Keratinocyte (primary cell): Measurements from ENCODE around the gene PLPP3. TPM values are rescaled to one million over a fixed set of nuclear protein-coding genes. Genes with fewer than 3 reads are reported as not detected.

Experiments
- DNase-seq: peaks from one replicate; pipeline ENCODE4 v3.0.0-alpha.2; 2011; ENCODE audit warnings: low read depth, missing footprints, low spot score
- FAIRE-seq: peaks from 2 replicates; lab custom pipeline; 2011; peaks lifted over from hg19 to GRCh38; lab: Jason Lieb, UNC
- H2AFZ ChIP-seq: 2 replicates; pipeline ENCODE4 v1.6.0; 2012; ENCODE audit warnings: low read length, control low read depth, inconsistent platforms; ENCODE audit not compliant: control insufficient read depth
- H3K27ac ChIP-seq: 2 replicates; pipeline ENCODE4 v1.5.1; 2011; ENCODE audit warnings: low read length; ENCODE audit not compliant: control insufficient read depth, insufficient read depth
- H3K27me3 ChIP-seq: 3 replicates; pipeline ENCODE4 v1.6.0; 2011; ENCODE audit warnings: low read length; ENCODE audit not compliant: control insufficient read depth, insufficient read depth; ENCODE audit errors: extremely low read depth
- H3K36me3 ChIP-seq, 2 experiments: 2 replicates in 1 of 2; 3 replicates in 1 of 2; pipeline ENCODE4 v1.5.1; 2011; ENCODE audit warnings: low read length in 2 of 2, mild to moderate bottlenecking in 1 of 2; ENCODE audit not compliant: control insufficient read depth in 2 of 2, insufficient read depth in 2 of 2; ENCODE audit errors: extremely low read depth in 1 of 2
- H3K4me1 ChIP-seq: 3 replicates; pipeline ENCODE4 v1.5.1; 2011; ENCODE audit warnings: low read length; ENCODE audit not compliant: control insufficient read depth, insufficient read depth; ENCODE audit errors: extremely low read depth
- H3K4me2 ChIP-seq: 3 replicates; pipeline ENCODE4 v1.6.0; 2011; ENCODE audit warnings: low read depth, low read length; ENCODE audit not compliant: control insufficient read depth, insufficient read depth; ENCODE audit errors: extremely low read depth
- H3K4me3 ChIP-seq, 3 experiments: fragments of 200-600 bp in 1 of 3; sonication (generic) in 1 of 3; 2 replicates in 2 of 3; 3 replicates in 1 of 3; pipeline ENCODE4 v1.5.1; 2011 to 2016; ENCODE audit warnings: low read length in 3 of 3, mild to moderate bottlenecking in 3 of 3, control low read depth in 2 of 3, inconsistent platforms in 1 of 3, low read depth in 1 of 3, mixed read lengths in 1 of 3, mixed run types in 1 of 3, moderate library complexity in 1 of 3; ENCODE audit not compliant: control insufficient read depth in 2 of 3, insufficient read depth in 2 of 3; ENCODE audit errors: extremely low read depth in 1 of 3
- H3K79me2 ChIP-seq: 2 replicates; pipeline ENCODE4 v1.6.0; 2012; ENCODE audit warnings: low read length; ENCODE audit not compliant: control insufficient read depth, insufficient read depth
- H3K9ac ChIP-seq: 3 replicates; pipeline ENCODE4 v1.6.0; 2011; ENCODE audit warnings: low read length; ENCODE audit not compliant: control insufficient read depth, insufficient read depth; ENCODE audit errors: extremely low read depth
- H3K9me1 ChIP-seq: 3 replicates; pipeline ENCODE4 v1.6.0; 2011; ENCODE audit warnings: low read length; ENCODE audit not compliant: control insufficient read depth, insufficient read depth; ENCODE audit errors: extremely low read depth
- H3K9me3 ChIP-seq: 2 replicates; pipeline ENCODE4 v1.5.1; 2012; ENCODE audit warnings: low read depth, low read length; ENCODE audit not compliant: control insufficient read depth
- H4K20me1 ChIP-seq: 3 replicates; pipeline ENCODE4 v1.6.0; 2011; ENCODE audit warnings: low read length; ENCODE audit not compliant: control insufficient read depth, insufficient read depth; ENCODE audit errors: extremely low read depth
- CTCF ChIP-seq, 3 experiments: IDR thresholded peaks in 1 of 3; conservative IDR thresholded peaks in 1 of 3; optimal IDR thresholded peaks in 1 of 3; 2 replicates in 2 of 3; 3 replicates in 1 of 3; pipeline versions ENCODE3 to v1.5.1; 2011; ENCODE audit warnings: low read length in 3 of 3, mild to moderate bottlenecking in 3 of 3, moderate library complexity in 2 of 3, control low read depth in 1 of 3, inconsistent platforms in 1 of 3; ENCODE audit not compliant: insufficient read depth in 2 of 3; ENCODE audit errors: extremely low read depth in 1 of 3
- EZH2 ChIP-seq: IDR thresholded peaks from one replicate; pipeline ENCODE4 v1.6.1; 2012; ENCODE audit warnings: inconsistent platforms, mild to moderate bottlenecking, low read length, moderate library complexity
- dilution Hi-C: fragments of 300-500 bp; cut with MboI; formaldehyde crosslinking; loops from one replicate; pipeline ENCODE4 v1.7.0; 2020; ENCODE audit warnings: low sequenced_read_pairs; ENCODE audit not compliant: extremely low pct_ligation_motif_present
- polyA plus RNA-seq, 5 experiments: library from polyadenylated mRNA; depleted of rRNA in 3 of 5; stranded (reverse) in 3 of 5; stranded (forward) in 1 of 5; unstranded in 1 of 5; fragments of >200 nt; gene quantifications; 1 replicate in 1 of 5; 2 replicates in 3 of 5; 3 replicates in 1 of 5; pipeline versions ENCODE4 v1.2.1 to v1.2.3, GENCODE V29; 2011 to 2012; ENCODE audit warnings: missing spikeins in 2 of 5, low read depth in 1 of 5, low replicate concordance in 1 of 5

Gene PLPP3
- polyA plus RNA-seq, 1 donor (not counting 4 experiments of a cell fraction or from before 2014, with no cell fraction given) = 4.0 TPM

- dilution Hi-C loops = no loop called here
- DNase-seq (no peak), FAIRE-seq (no peak)
Measured at GRCh38 chr1:56496158-56496557, 83.2 kb downstream of the PLPP3 start.

GRCh38 chr1:56495538-56495937 is 83.8 kb downstream of the PLPP3 start:
- H4K20me1 ChIP-seq = no peaks in the 10 kb centered on the region

More at GRCh38 chr1:56496158-56496557, 83.2 kb downstream of the PLPP3 start:
- H3K27me3 ChIP-seq = no peaks in the 10 kb centered on the region
- H3K9me3 ChIP-seq = no peaks in the 10 kb centered on the region
- no peak overlapping the region for H3K4me3 ChIP-seq
- no peak overlapping the region for H3K9ac ChIP-seq
- H2AFZ ChIP-seq = no peak overlapping the region
- H3K36me3 ChIP-seq = no peaks in the 10 kb centered on the region
- TF ChIP-seq EZH2 = no peak
- no peak for TF ChIP-seq CTCF (optimal IDR thresholded peaks at IDR 0.05 in 1 of 3, IDR thresholded peaks at IDR 0.05 in 1 of 3, conservative IDR thresholded peaks at IDR 0.05 in 1 of 3; ENCODE audit: extremely low read depth in 1 of 3, insufficient read depth in 2 of 3, low read length in 3 of 3)
- no peaks in the 10 kb centered on the region for H4K20me1 ChIP-seq
- H3K27ac ChIP-seq = no peak overlapping the region
- no peaks in the 10 kb centered on the region for H3K9me1 ChIP-seq
- H3K79me2 ChIP-seq = no peaks in the 10 kb centered on the region
- no peaks in the 10 kb centered on the region for H3K4me1 ChIP-seq
- no peak overlapping the region for H3K4me2 ChIP-seq

More at GRCh38 chr1:56495538-56495937, 83.8 kb downstream of the PLPP3 start:
- no peak for FAIRE-seq
- TF ChIP-seq EZH2 (no peak), CTCF (optimal IDR thresholded peaks at IDR 0.05 in 1 of 3, IDR thresholded peaks at IDR 0.05 in 1 of 3, conservative IDR thresholded peaks at IDR 0.05 in 1 of 3; ENCODE audit: extremely low read depth in 1 of 3, insufficient read depth in 2 of 3, low read length in 3 of 3) (no peak)
- H3K36me3 ChIP-seq = no peaks in the 10 kb centered on the region
- H3K4me1 ChIP-seq = no peaks in the 10 kb centered on the region
- no peaks in the 10 kb centered on the region for H3K79me2 ChIP-seq
- H3K4me2 ChIP-seq = no peak overlapping the region
- no peaks in the 10 kb centered on the region for H3K9me3 ChIP-seq
- no peak for DNase-seq
- H3K4me3 ChIP-seq = no peak overlapping the region
- no peak overlapping the region for H2AFZ ChIP-seq
- no peak overlapping the region for H3K9ac ChIP-seq
- H3K27ac ChIP-seq = no peak overlapping the region
- dilution Hi-C loops = no loop called here
- H3K9me1 ChIP-seq = no peaks in the 10 kb centered on the region
- no peaks in the 10 kb centered on the region for H3K27me3 ChIP-seq
